B cell (primary cell): ENCODE data around the gene OR10R2.

Experiments
- EZH2 ChIP-seq: IDR thresholded peaks from 2 replicates; pipeline ENCODE4 v1.6.1; 2012; ENCODE audit warnings: borderline replicate concordance, low read depth, mild to moderate bottlenecking, moderate library complexity, low read length; ENCODE audit not compliant: insufficient read depth, poor library complexity, severe bottlenecking
- TF ChIP-seq, protein P1 (sequence below): fragments of 200-600 bp; IDR thresholded peaks from one replicate; pipeline ENCODE4 v1.8.0; 2022; ENCODE audit warnings: antibody characterized with exemption, mild to moderate bottlenecking

DNA sequence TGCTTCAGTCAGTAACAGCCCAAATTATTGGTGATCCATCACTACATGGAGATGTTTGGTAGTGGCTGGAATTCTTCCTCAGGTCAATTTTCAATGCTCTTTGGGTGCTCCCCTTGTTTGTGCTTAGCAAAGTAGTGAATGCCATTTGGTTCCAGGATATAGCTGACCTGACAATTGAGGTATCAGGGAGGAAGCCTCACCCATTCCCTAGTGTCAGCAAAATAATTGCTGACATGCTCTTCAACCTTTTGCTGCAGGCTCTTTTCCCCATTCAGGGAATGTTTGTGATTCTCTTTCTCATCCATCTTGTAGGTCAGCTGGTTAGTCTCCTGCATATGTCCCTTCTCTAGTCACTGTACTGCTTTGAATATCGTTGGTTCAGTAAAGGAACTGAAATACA lies 17.5 kb upstream of the OR10R2 start:
- TF ChIP-seq, protein P1, sequence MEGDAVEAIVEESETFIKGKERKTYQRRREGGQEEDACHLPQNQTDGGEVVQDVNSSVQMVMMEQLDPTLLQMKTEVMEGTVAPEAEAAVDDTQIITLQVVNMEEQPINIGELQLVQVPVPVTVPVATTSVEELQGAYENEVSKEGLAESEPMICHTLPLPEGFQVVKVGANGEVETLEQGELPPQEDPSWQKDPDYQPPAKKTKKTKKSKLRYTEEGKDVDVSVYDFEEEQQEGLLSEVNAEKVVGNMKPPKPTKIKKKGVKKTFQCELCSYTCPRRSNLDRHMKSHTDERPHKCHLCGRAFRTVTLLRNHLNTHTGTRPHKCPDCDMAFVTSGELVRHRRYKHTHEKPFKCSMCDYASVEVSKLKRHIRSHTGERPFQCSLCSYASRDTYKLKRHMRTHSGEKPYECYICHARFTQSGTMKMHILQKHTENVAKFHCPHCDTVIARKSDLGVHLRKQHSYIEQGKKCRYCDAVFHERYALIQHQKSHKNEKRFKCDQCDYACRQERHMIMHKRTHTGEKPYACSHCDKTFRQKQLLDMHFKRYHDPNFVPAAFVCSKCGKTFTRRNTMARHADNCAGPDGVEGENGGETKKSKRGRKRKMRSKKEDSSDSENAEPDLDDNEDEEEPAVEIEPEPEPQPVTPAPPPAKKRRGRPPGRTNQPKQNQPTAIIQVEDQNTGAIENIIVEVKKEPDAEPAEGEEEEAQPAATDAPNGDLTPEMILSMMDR = no peak
- no peak for TF ChIP-seq EZH2
